GM23338 (cell line): ENCODE data around the gene STAT5B. TPM values are rescaled to one million over a fixed set of nuclear protein-coding genes. Genes with fewer than 3 reads are reported as not detected.

Experiments used
- ATAC-seq: fragments of 200-7000 bp; cut with Tn5 transposase; 3 replicates; pipeline ENCODE4 v1.9.1; 2020
- DNase-seq: peaks from one replicate; pipeline ENCODE4 v3.0.0-alpha.2; 2015; ENCODE audit warnings: low spot score
- H2AFZ ChIP-seq: fragments of 200-600 bp; sonication (generic); 2 replicates; pipeline ENCODE4 v1.8.0; 2016; ENCODE audit warnings: antibody characterized with exemption, mild to moderate bottlenecking, moderate library complexity
- H3F3A ChIP-seq: fragments of 200-600 bp; sonication (generic); replicated peaks from 2 replicates; pipeline ENCODE4 v1.8.0; 2017; ENCODE audit warnings: antibody characterized with exemption, mixed run types, low read depth
- H3K27ac ChIP-seq: fragments of 200-600 bp; sonication (generic); 2 replicates; pipeline ENCODE4 v1.6.1; 2016; ENCODE audit warnings: low read depth
- H3K27me3 ChIP-seq: fragments of 200-600 bp; sonication (generic); 2 replicates; pipeline ENCODE4 v1.8.0; 2016; ENCODE audit warnings: mild to moderate bottlenecking, mixed run types, moderate library complexity; ENCODE audit not compliant: insufficient read depth
- H3K36me3 ChIP-seq: fragments of 200-600 bp; sonication (generic); 2 replicates; pipeline ENCODE4 v1.8.0; 2016; ENCODE audit warnings: mild to moderate bottlenecking; ENCODE audit not compliant: insufficient read depth
- H3K4me1 ChIP-seq: fragments of 200-600 bp; sonication (generic); 2 replicates; pipeline ENCODE4 v1.8.0; 2016; ENCODE audit warnings: mild to moderate bottlenecking, moderate library complexity; ENCODE audit not compliant: insufficient read depth
- H3K4me2 ChIP-seq: fragments of 200-600 bp; sonication (generic); 2 replicates; pipeline ENCODE4 v1.7.1; 2017; ENCODE audit warnings: mixed run types
- H3K4me3 ChIP-seq: fragments of 200-600 bp; sonication (generic); 2 replicates; pipeline ENCODE4 v1.6.1; 2016; ENCODE audit warnings: mixed run types
- H3K79me2 ChIP-seq: fragments of 200-600 bp; sonication (generic); replicated peaks from 2 replicates; pipeline ENCODE4 v1.8.0; 2017; ENCODE audit warnings: mild to moderate bottlenecking; ENCODE audit not compliant: insufficient read depth
- H3K9me2 ChIP-seq: fragments of 200-600 bp; sonication (generic); 2 replicates; pipeline ENCODE4 v1.8.0; 2017; ENCODE audit not compliant: insufficient read depth
- H4K20me1 ChIP-seq: fragments of 200-600 bp; sonication (generic); replicated peaks from 2 replicates; pipeline ENCODE4 v1.8.0; 2017; ENCODE audit warnings: mild to moderate bottlenecking; ENCODE audit not compliant: insufficient read depth
- H3K27ac Mint-ChIP-seq: 2 replicates; pipeline ENCODE4 v1.8.0; 2020; ENCODE audit warnings: inconsistent platforms, mild to moderate bottlenecking, moderate library complexity, mixed read lengths
- H3K27me3 Mint-ChIP-seq: 3 replicates; pipeline ENCODE4 v1.8.0; 2022; ENCODE audit warnings: low read depth, mild to moderate bottlenecking, moderate library complexity, mixed read lengths, inconsistent platforms; ENCODE audit not compliant: insufficient read depth, poor library complexity
- H3K36me3 Mint-ChIP-seq: 3 replicates; pipeline ENCODE4 v1.8.0; 2021; ENCODE audit warnings: low read depth, mild to moderate bottlenecking, inconsistent platforms, moderate library complexity, mixed read lengths
- H3K4me1 Mint-ChIP-seq: 3 replicates; pipeline ENCODE4 v1.8.0; 2020; ENCODE audit warnings: mild to moderate bottlenecking, inconsistent platforms, mixed read lengths
- H3K4me3 Mint-ChIP-seq: 3 replicates; pipeline ENCODE4 v1.8.0; 2021; ENCODE audit warnings: moderate library complexity, mild to moderate bottlenecking, inconsistent platforms, mixed read lengths
- H3K9me3 Mint-ChIP-seq: 3 replicates; pipeline ENCODE4 v1.8.0; 2020; ENCODE audit warnings: moderate library complexity, mild to moderate bottlenecking, inconsistent platforms, mixed read lengths
- CREB1 ChIP-seq: fragments of 250-450 bp; sonication (Bioruptor Pico); IDR thresholded peaks from 2 replicates; pipeline ENCODE4 v1.5.0; 2020; ENCODE audit warnings: low read depth, mild to moderate bottlenecking, moderate library complexity
- CTCF ChIP-seq, 2 experiments: fragments of 200-600 bp in 1 of 2; sonication (generic) in 1 of 2; conservative IDR thresholded peaks; 2 replicates each; pipeline versions ENCODE4 v1.5.1 to v1.6.1; 2016 to 2017; ENCODE audit warnings: antibody characterized with exemption in 2 of 2, low read depth in 2 of 2, mild to moderate bottlenecking in 2 of 2, moderate library complexity in 1 of 2
- EZH2phosphoT487 ChIP-seq: fragments of 200-600 bp; sonication (generic); IDR thresholded peaks from one replicate; pipeline ENCODE4 v1.8.1; 2018; ENCODE audit warnings: antibody characterized with exemption; ENCODE audit not compliant: unreplicated experiment
- JUNB ChIP-seq: IDR thresholded peaks from one replicate; pipeline ENCODE4 v1.6.1; 2016; ENCODE audit warnings: antibody characterized with exemption; ENCODE audit not compliant: unreplicated experiment
- NANOG ChIP-seq: IDR thresholded peaks from 2 replicates; pipeline ENCODE4 v1.6.1; 2016; ENCODE audit warnings: antibody characterized with exemption, borderline replicate concordance
- STAT1 ChIP-seq: IDR thresholded peaks from one replicate; pipeline ENCODE4 v1.6.1; 2016; ENCODE audit warnings: antibody characterized with exemption; ENCODE audit not compliant: unreplicated experiment
- ZNF114 ChIP-seq: fragments of 250-450 bp; sonication (Bioruptor Pico); IDR thresholded peaks from 2 replicates; pipeline ENCODE4 v1.5.0; 2020; ENCODE audit warnings: mild to moderate bottlenecking, moderate library complexity
- ZNF331 ChIP-seq: fragments of 250-450 bp; sonication (Bioruptor Pico); IDR thresholded peaks from 2 replicates; pipeline ENCODE4 v1.5.0; 2020; ENCODE audit warnings: low read depth, mild to moderate bottlenecking, moderate library complexity
- polyA plus RNA-seq: library from polyadenylated mRNA; unstranded; fragments of >200 nt; fragmentation: Nextera tagmentation; extraction: Ambion mirVana; gene quantifications from 2 replicates; pipeline ENCODE4 v1.2.1, GENCODE V29; 2016
- total RNA-seq: library from RNA; depleted of rRNA; stranded (reverse); fragments of >200 nt; shearing (Covaris generic); gene quantifications from 2 replicates; pipeline ENCODE4 v1.2.3, GENCODE V29; 2014
- TF ChIP-seq, protein P1 (sequence below): IDR thresholded peaks from one replicate; pipeline ENCODE4 v1.6.1; 2018; ENCODE audit warnings: antibody characterized with exemption; ENCODE audit not compliant: unreplicated experiment
- TF ChIP-seq, protein P2 (sequence below): fragments of 250-450 bp; sonication (Bioruptor Pico); IDR thresholded peaks from 2 replicates; pipeline ENCODE4 v1.5.0; 2020; ENCODE audit warnings: mild to moderate bottlenecking, moderate library complexity

STAT5B gene
- total and polyA plus RNA-seq, 2 experiments from 2014 or later: 13.9 to 60.5 TPM

- H3K27ac Mint-ChIP-seq: no peak overlapping the region
- H3K36me3 Mint-ChIP-seq: no peaks in the 10 kb centered on the region
- TF ChIP-seq, protein P1, sequence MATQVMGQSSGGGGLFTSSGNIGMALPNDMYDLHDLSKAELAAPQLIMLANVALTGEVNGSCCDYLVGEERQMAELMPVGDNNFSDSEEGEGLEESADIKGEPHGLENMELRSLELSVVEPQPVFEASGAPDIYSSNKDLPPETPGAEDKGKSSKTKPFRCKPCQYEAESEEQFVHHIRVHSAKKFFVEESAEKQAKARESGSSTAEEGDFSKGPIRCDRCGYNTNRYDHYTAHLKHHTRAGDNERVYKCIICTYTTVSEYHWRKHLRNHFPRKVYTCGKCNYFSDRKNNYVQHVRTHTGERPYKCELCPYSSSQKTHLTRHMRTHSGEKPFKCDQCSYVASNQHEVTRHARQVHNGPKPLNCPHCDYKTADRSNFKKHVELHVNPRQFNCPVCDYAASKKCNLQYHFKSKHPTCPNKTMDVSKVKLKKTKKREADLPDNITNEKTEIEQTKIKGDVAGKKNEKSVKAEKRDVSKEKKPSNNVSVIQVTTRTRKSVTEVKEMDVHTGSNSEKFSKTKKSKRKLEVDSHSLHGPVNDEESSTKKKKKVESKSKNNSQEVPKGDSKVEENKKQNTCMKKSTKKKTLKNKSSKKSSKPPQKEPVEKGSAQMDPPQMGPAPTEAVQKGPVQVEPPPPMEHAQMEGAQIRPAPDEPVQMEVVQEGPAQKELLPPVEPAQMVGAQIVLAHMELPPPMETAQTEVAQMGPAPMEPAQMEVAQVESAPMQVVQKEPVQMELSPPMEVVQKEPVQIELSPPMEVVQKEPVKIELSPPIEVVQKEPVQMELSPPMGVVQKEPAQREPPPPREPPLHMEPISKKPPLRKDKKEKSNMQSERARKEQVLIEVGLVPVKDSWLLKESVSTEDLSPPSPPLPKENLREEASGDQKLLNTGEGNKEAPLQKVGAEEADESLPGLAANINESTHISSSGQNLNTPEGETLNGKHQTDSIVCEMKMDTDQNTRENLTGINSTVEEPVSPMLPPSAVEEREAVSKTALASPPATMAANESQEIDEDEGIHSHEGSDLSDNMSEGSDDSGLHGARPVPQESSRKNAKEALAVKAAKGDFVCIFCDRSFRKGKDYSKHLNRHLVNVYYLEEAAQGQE: no peak
- no peak for TF ChIP-seq JUNB
- TF ChIP-seq, protein P2, sequence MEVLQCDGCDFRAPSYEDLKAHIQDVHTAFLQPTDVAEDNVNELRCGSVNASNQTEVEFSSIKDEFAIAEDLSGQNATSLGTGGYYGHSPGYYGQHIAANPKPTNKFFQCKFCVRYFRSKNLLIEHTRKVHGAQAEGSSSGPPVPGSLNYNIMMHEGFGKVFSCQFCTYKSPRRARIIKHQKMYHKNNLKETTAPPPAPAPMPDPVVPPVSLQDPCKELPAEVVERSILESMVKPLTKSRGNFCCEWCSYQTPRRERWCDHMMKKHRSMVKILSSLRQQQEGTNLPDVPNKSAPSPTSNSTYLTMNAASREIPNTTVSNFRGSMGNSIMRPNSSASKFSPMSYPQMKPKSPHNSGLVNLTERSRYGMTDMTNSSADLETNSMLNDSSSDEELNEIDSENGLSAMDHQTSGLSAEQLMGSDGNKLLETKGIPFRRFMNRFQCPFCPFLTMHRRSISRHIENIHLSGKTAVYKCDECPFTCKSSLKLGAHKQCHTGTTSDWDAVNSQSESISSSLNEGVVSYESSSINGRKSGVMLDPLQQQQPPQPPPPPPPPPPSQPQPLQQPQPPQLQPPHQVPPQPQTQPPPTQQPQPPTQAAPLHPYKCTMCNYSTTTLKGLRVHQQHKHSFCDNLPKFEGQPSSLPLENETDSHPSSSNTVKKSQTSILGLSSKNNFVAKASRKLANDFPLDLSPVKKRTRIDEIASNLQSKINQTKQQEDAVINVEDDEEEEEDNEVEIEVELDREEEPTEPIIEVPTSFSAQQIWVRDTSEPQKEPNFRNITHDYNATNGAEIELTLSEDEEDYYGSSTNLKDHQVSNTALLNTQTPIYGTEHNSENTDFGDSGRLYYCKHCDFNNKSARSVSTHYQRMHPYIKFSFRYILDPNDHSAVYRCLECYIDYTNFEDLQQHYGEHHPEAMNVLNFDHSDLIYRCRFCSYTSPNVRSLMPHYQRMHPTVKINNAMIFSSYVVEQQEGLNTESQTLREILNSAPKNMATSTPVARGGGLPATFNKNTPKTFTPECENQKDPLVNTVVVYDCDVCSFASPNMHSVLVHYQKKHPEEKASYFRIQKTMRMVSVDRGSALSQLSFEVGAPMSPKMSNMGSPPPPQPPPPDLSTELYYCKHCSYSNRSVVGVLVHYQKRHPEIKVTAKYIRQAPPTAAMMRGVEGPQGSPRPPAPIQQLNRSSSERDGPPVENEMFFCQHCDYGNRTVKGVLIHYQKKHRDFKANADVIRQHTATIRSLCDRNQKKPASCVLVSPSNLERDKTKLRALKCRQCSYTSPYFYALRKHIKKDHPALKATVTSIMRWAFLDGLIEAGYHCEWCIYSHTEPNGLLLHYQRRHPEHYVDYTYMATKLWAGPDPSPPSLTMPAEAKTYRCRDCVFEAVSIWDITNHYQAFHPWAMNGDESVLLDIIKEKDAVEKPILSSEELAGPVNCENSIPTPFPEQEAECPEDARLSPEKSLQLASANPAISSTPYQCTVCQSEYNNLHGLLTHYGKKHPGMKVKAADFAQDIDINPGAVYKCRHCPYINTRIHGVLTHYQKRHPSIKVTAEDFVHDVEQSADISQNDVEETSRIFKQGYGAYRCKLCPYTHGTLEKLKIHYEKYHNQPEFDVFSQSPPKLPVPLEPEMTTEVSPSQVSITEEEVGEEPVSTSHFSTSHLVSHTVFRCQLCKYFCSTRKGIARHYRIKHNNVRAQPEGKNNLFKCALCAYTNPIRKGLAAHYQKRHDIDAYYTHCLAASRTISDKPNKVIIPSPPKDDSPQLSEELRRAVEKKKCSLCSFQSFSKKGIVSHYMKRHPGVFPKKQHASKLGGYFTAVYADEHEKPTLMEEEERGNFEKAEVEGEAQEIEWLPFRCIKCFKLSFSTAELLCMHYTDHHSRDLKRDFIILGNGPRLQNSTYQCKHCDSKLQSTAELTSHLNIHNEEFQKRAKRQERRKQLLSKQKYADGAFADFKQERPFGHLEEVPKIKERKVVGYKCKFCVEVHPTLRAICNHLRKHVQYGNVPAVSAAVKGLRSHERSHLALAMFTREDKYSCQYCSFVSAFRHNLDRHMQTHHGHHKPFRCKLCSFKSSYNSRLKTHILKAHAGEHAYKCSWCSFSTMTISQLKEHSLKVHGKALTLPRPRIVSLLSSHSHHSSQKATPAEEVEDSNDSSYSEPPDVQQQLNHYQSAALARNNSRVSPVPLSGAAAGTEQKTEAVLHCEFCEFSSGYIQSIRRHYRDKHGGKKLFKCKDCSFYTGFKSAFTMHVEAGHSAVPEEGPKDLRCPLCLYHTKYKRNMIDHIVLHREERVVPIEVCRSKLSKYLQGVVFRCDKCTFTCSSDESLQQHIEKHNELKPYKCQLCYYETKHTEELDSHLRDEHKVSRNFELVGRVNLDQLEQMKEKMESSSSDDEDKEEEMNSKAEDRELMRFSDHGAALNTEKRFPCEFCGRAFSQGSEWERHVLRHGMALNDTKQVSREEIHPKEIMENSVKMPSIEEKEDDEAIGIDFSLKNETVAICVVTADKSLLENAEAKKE (CRISPR knock-in tag): no peak
- no peak for TF ChIP-seq EZH2phosphoT487
- no peak for TF ChIP-seq ZNF331 (CRISPR knock-in tag)
- no peak for TF ChIP-seq CREB1 (CRISPR knock-in tag)
- TF ChIP-seq NANOG: no peak
- TF ChIP-seq ZNF114: no peak
- TF ChIP-seq STAT1: no peak
- no peak for TF ChIP-seq CTCF (conservative IDR thresholded peaks at IDR 0.05; ENCODE audit: low read depth in 2 of 2)
- Histone ChIP-seq H3K36me3 (no peaks in the 10 kb centered on the region; the same call in 1 of the 2 replicates), H3F3A (peaks cover 9% of the 10 kb centered on the region; the same call in 1 of the 2 replicates), H3K27ac (no peak overlapping the region), H3K9me2 (no peaks in the 10 kb centered on the region), H4K20me1 (no peaks in the 10 kb centered on the region), H3K4me2 (no peak overlapping the region), H3K79me2 (no peaks in the 10 kb centered on the region), H3K4me3 (no peak overlapping the region), H2AFZ (no peak overlapping the region), H3K27me3 (peaks cover 42% of the 10 kb centered on the region), H3K4me1 (peaks cover 11% of the 10 kb centered on the region)
- ATAC-seq (no peak), DNase-seq (no peak)
- H3K9me3 Mint-ChIP-seq: no peaks in the 10 kb centered on the region
- H3K4me3 Mint-ChIP-seq: no peak overlapping the region
- peaks cover 13% of the 10 kb centered on the region for H3K4me1 Mint-ChIP-seq
- peaks cover 29% of the 10 kb centered on the region for H3K27me3 Mint-ChIP-seq
Observed at GRCh38 chr17:42291129-42291528, 14.9 kb upstream of the STAT5B start.
